ENCODE data around the gene SSR2. TPM values are rescaled to one million over a fixed set of nuclear protein-coding genes. Genes with fewer than 3 reads are reported as not detected.

Gene SSR2
- total RNA-seq, 1 donor from 2014 or later: 236 TPM

DNA sequence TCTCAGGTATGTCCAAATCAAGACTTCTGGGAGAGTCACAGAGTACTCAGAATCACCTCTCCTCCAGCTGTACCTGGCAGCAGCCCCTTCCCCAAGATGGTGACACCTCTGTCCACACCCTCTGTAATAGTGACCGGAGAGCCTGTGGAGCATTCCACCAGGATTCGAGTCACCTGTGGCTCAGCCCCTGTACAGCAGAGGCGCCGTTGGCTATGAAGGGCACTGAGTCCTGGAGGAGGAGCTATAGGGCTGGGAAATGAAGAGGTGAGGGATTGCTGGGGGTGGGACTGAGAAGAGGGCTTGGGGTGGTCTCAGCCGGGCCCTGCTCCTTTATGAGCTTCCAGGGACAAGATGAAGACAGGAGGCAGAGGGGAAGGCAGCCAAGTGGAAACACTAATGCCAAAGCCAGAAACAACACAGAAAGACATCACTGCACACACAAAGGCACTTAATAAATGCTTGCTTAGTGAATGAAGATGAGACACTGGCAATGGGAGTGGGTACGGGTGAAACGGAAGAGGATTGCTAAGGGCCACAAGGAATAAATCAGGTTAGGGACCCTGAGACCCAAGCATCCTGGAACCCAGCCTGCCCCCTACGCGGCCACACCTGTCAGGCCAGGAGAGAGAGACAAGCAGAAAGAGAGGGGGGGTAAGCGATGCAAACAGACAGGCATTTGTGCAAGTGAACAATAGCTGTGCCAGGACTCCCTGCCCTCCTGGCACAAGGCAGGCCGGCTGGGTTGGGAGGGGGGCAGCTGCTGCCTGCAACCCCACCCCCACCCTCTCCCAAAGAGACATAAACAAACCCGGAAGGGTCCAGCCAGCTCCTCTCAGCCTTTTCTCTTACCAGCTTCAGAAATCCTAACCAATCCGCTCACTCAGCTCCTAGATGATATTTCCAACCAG lies 46.3 kb downstream of the SSR2 start:
- H3K4me3 ChIP-seq (ENCODE audit: insufficient read depth, low read depth, low read length): peak overlapping the region; percentile 81
- H3K4me3 Mint-ChIP-seq (ENCODE audit: unreplicated experiment): peak overlapping the region; percentile 95
- DNase-seq (ENCODE audit: low read depth) (no peak), FAIRE-seq (no peak)
- no peaks in the 10 kb centered on the region for H3K9me3 ChIP-seq (ENCODE audit: insufficient read depth, low read depth, low read length)
- H3K27ac ChIP-seq (ENCODE audit: low read depth, low read length): peak overlapping the region; percentile 93
- H3K27me3 ChIP-seq (ENCODE audit: insufficient read depth, low read length): no peaks in the 10 kb centered on the region
- peaks cover 66% of the 10 kb centered on the region for H3K4me1 ChIP-seq (ENCODE audit: insufficient read depth, low read length)
- peaks cover 10% of the 10 kb centered on the region for H3K36me3 Mint-ChIP-seq (ENCODE audit: low read depth, unreplicated experiment)
- no peaks in the 10 kb centered on the region for H3K9me3 Mint-ChIP-seq (ENCODE audit: unreplicated experiment)
- peaks cover 99% of the 10 kb centered on the region for H3K79me2 ChIP-seq (ENCODE audit: insufficient read depth, low read length)
- no peak for TF ChIP-seq EZH2 (IDR thresholded peaks at IDR 0.05; ENCODE audit: insufficient read depth, low read length)
- TF ChIP-seq, protein P1, sequence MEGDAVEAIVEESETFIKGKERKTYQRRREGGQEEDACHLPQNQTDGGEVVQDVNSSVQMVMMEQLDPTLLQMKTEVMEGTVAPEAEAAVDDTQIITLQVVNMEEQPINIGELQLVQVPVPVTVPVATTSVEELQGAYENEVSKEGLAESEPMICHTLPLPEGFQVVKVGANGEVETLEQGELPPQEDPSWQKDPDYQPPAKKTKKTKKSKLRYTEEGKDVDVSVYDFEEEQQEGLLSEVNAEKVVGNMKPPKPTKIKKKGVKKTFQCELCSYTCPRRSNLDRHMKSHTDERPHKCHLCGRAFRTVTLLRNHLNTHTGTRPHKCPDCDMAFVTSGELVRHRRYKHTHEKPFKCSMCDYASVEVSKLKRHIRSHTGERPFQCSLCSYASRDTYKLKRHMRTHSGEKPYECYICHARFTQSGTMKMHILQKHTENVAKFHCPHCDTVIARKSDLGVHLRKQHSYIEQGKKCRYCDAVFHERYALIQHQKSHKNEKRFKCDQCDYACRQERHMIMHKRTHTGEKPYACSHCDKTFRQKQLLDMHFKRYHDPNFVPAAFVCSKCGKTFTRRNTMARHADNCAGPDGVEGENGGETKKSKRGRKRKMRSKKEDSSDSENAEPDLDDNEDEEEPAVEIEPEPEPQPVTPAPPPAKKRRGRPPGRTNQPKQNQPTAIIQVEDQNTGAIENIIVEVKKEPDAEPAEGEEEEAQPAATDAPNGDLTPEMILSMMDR (IDR thresholded peaks at IDR 0.05; ENCODE audit: insufficient read depth, low read depth, low read length): no peak
- no peak overlapping the region for H2AFZ ChIP-seq (ENCODE audit: low read depth, low read length)
- peaks cover 2% of the 10 kb centered on the region for H3K36me3 ChIP-seq (ENCODE audit: insufficient read depth, low read length)
- H3K27me3 Mint-ChIP-seq (ENCODE audit: low read depth, unreplicated experiment): no peaks in the 10 kb centered on the region
- H3K27ac Mint-ChIP-seq (ENCODE audit: unreplicated experiment): peak overlapping the region; percentile 20
- peak overlapping the region; percentile 94 for H3K9ac ChIP-seq (ENCODE audit: low read length)
- peaks cover 49% of the 10 kb centered on the region for H3K4me1 Mint-ChIP-seq (ENCODE audit: low read depth, unreplicated experiment)
- peak overlapping the region; percentile 96 for H3K4me2 ChIP-seq (ENCODE audit: low read length)
- peaks cover 79% of the 10 kb centered on the region for H4K20me1 ChIP-seq (ENCODE audit: insufficient read depth, low read length)

DNA sequence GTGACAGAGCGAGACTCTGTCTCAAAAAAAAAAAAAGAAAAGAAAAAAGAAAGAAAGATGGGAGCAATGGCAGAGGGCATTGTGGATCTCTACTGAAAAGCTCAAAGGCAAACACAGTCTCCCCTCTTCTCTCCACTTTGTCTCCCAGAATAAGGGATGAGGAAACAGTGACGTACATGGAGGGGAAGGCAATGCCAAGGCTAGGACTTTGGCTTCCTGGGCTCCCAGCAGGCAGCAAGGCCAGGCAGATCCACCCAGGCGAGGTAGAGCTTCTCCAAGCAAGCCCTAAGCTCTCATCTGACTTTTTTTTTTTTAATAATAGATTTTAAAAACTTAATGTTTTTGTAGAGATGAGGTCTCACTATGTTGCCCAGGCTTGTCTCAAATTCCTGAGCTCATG lies 47.0 kb downstream of the SSR2 start:
- H3K79me2 ChIP-seq (ENCODE audit: insufficient read depth, low read length): peaks cover 99% of the 10 kb centered on the region
- no peak for TF ChIP-seq EZH2 (IDR thresholded peaks at IDR 0.05; ENCODE audit: insufficient read depth, low read length)
- TF ChIP-seq, protein P1 (IDR thresholded peaks at IDR 0.05; ENCODE audit: insufficient read depth, low read depth, low read length): no peak
- H3K4me2 ChIP-seq (ENCODE audit: low read length): no peak overlapping the region
- no peak overlapping the region for H2AFZ ChIP-seq (ENCODE audit: low read depth, low read length)
- H3K4me3 ChIP-seq (ENCODE audit: insufficient read depth, low read depth, low read length): no peak overlapping the region
- Mint-ChIP-seq H3K4me3 (ENCODE audit: unreplicated experiment) (peak overlapping the region; percentile 68), H3K36me3 (ENCODE audit: low read depth, unreplicated experiment) (peaks cover 10% of the 10 kb centered on the region), H3K27me3 (ENCODE audit: low read depth, unreplicated experiment) (no peaks in the 10 kb centered on the region), H3K4me1 (ENCODE audit: low read depth, unreplicated experiment) (peaks cover 52% of the 10 kb centered on the region), H3K9me3 (ENCODE audit: unreplicated experiment) (no peaks in the 10 kb centered on the region), H3K27ac (ENCODE audit: unreplicated experiment) (peak overlapping the region; percentile 70)
- H3K27me3 ChIP-seq (ENCODE audit: insufficient read depth, low read length): no peaks in the 10 kb centered on the region
- no peak overlapping the region for H3K27ac ChIP-seq (ENCODE audit: low read depth, low read length)
- H3K9ac ChIP-seq (ENCODE audit: low read length): no peak overlapping the region
- peaks cover 7% of the 10 kb centered on the region for H3K36me3 ChIP-seq (ENCODE audit: insufficient read depth, low read length)
- DNase-seq (ENCODE audit: low read depth) (no peak), FAIRE-seq (no peak)
- H3K9me3 ChIP-seq (ENCODE audit: insufficient read depth, low read depth, low read length): no peaks in the 10 kb centered on the region
- H4K20me1 ChIP-seq (ENCODE audit: insufficient read depth, low read length): peaks cover 86% of the 10 kb centered on the region
- peaks cover 66% of the 10 kb centered on the region for H3K4me1 ChIP-seq (ENCODE audit: insufficient read depth, low read length)
